Measurements from ENCODE around the gene MRPL21.

DNA sequence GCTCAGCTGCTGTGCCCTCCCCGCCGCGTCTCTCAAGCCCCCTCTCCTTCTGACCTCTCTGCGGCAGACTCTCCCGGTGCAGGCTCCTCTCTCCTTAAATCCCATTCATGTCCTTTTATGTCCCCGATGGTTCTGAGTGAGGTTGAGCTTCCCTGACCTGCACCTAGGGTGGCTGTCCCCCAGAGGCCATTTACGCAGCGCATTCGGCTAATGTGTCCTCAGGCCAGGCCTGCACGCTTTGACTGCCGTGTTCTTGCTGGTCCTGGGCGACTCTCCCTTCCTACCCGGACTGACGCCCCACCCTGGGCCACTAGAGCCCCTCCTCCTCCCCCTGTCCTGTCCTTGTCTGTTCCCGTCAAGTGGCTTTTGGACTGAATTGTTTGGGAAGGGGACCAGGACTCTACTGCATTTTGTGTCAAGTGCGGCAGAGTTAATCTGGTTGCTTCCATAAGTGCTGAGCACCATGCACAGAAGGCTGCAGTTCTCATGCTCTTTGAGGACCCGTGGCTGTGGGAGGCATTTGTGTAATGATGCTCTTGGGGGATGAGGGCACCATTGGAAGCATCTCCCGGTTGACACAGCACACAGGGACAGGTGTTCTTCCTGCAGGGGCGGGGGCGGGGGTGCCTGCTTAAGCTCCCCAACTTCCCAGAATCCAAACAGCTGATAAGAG is 37.2 kb upstream of the MRPL21 start:
- no peak for TF ChIP-seq POLR2A (IDR thresholded peaks at IDR 0.05)
- TF ChIP-seq, protein P1, sequence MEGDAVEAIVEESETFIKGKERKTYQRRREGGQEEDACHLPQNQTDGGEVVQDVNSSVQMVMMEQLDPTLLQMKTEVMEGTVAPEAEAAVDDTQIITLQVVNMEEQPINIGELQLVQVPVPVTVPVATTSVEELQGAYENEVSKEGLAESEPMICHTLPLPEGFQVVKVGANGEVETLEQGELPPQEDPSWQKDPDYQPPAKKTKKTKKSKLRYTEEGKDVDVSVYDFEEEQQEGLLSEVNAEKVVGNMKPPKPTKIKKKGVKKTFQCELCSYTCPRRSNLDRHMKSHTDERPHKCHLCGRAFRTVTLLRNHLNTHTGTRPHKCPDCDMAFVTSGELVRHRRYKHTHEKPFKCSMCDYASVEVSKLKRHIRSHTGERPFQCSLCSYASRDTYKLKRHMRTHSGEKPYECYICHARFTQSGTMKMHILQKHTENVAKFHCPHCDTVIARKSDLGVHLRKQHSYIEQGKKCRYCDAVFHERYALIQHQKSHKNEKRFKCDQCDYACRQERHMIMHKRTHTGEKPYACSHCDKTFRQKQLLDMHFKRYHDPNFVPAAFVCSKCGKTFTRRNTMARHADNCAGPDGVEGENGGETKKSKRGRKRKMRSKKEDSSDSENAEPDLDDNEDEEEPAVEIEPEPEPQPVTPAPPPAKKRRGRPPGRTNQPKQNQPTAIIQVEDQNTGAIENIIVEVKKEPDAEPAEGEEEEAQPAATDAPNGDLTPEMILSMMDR (IDR thresholded peaks at IDR 0.05): no peak
- TF ChIP-seq POLR2AphosphoS5 (IDR thresholded peaks at IDR 0.05; ENCODE audit: insufficient read depth in 1 of 2, low read depth in 1 of 2): no peak

Data from vagina (tissue), 2 donors.